ENCODE measurements around the gene GNAZ. TPM values are rescaled to one million over a fixed set of nuclear protein-coding genes. Genes with fewer than 3 reads are reported as not detected.

GNAZ gene
- total and polyA plus RNA-seq, 9 donors, result 3.0 to 4.8 (median 3.7) TPM

DNA sequence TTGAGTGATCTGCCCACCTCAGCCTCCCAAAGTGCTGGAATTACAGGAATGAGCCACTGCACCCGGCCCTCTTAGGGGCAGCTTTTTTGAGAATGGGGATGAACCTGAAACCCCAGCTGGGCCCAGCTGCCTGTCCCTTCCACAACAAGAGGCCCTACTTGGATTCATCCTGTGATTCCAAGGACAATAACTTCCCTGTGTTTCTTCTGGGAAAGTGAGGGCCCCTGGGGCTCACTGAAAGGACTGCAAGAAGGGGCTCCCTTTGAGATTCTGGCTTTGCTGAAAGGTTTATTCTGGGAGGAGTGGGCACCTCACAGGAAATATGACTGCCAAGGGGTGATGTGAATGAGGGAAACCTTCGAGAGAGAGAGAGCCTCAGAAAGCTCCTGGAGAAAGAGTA, 12.3 kb upstream of the GNAZ start:
- no peak overlapping the region for H3K4me3 ChIP-seq (ENCODE audit: low read length)
- H3K36me3 ChIP-seq (ENCODE audit: control insufficient read depth, insufficient read depth, low read length), result no peaks in the 10 kb centered on the region
- 33% methylated on average over 1 of the region's 2 CpGs for WGBS (ENCODE audit: insufficient coverage)
- no peak overlapping the region for H3K27ac ChIP-seq (ENCODE audit: low read length)
- no peaks in the 10 kb centered on the region for H3K4me1 ChIP-seq (ENCODE audit: control insufficient read depth, insufficient read depth, low read length)
- no peak for DNase-seq
- H3K27me3 ChIP-seq (ENCODE audit: control insufficient read depth, insufficient read depth, low read length), result peaks cover 5% of the 10 kb centered on the region
- peaks cover 10% of the 10 kb centered on the region for H3K9me3 ChIP-seq (replicated peaks; ENCODE audit: control insufficient read depth, low read depth, low read length)

- DNase-seq, result no peak
- no peaks in the 10 kb centered on the region for H3K4me1 ChIP-seq (ENCODE audit: control insufficient read depth, insufficient read depth, low read length)
- H3K9me3 ChIP-seq (replicated peaks; ENCODE audit: control insufficient read depth, low read depth, low read length), result peaks cover 10% of the 10 kb centered on the region
- peaks cover 5% of the 10 kb centered on the region for H3K27me3 ChIP-seq (ENCODE audit: control insufficient read depth, insufficient read depth, low read length)
- no peak overlapping the region for H3K27ac ChIP-seq (ENCODE audit: low read length)
- no peaks in the 10 kb centered on the region for H3K36me3 ChIP-seq (ENCODE audit: control insufficient read depth, insufficient read depth, low read length)
- H3K4me3 ChIP-seq (ENCODE audit: low read length), result no peak overlapping the region
- WGBS (ENCODE audit: insufficient coverage), result 100% methylated on average over 1 of the region's 9 CpGs
Measured at GRCh38 chr22:23058481-23059283, 11.6 kb upstream of the GNAZ start.

DNA sequence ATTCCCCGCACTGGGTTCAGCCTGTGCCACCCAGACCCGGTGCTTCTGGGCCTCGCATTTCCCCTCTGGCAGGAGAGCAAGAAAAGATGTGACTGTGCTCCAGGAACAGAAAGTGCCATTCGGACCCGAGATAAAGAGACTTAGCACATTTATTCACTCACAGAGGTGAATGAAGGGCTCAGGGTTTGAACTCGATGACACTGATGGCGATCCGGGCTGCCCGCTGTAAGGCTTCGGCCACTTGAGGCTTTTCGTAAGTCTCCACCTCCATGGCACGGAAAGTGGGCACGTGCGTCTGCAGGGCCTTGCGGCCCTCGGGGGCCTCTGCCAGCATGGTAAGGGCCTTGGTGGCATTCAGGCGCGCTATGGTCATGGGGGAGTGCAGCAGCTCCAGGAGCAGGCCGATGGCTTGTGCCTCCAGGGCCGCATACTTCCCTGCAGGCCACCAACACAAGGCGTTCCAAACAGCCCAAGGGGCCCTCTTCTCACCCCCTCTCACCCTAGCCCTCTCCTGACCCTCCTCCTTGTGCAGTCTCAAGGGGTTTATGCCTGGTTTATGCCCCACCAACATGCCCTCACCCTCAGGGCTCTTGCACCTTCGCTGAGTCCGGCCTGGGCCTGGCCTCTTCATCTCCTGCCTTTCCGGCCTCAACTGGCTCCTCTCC, 10.9 kb upstream of the GNAZ start:
- DNase-seq, result no peak
- H3K4me3 ChIP-seq (ENCODE audit: low read length), result no peak overlapping the region
- no peaks in the 10 kb centered on the region for H3K36me3 ChIP-seq (ENCODE audit: control insufficient read depth, insufficient read depth, low read length)
- no peaks in the 10 kb centered on the region for H3K4me1 ChIP-seq (ENCODE audit: control insufficient read depth, insufficient read depth, low read length)
- H3K27ac ChIP-seq (ENCODE audit: low read length), result no peak overlapping the region
- peaks cover 10% of the 10 kb centered on the region for H3K9me3 ChIP-seq (replicated peaks; ENCODE audit: control insufficient read depth, low read depth, low read length)
- peaks cover 6% of the 10 kb centered on the region for H3K27me3 ChIP-seq (ENCODE audit: control insufficient read depth, insufficient read depth, low read length)
- 87% methylated on average over 23 of the region's 24 CpGs for WGBS (ENCODE audit: insufficient coverage)

GRCh38 chr22:23060612-23061400, 9.5 kb upstream of the GNAZ start:
- Histone ChIP-seq H3K36me3 (ENCODE audit: control insufficient read depth, insufficient read depth, low read length) (no peaks in the 10 kb centered on the region), H3K9me3 (replicated peaks; ENCODE audit: control insufficient read depth, low read depth, low read length) (peaks cover 8% of the 10 kb centered on the region), H3K4me3 (ENCODE audit: low read length) (no peak overlapping the region), H3K4me1 (ENCODE audit: control insufficient read depth, insufficient read depth, low read length) (no peaks in the 10 kb centered on the region), H3K27ac (ENCODE audit: low read length) (no peak overlapping the region), H3K27me3 (ENCODE audit: control insufficient read depth, insufficient read depth, low read length) (peaks cover 4% of the 10 kb centered on the region)
- no peak for DNase-seq
- 75% methylated on average over 4 of the region's 9 CpGs for WGBS (ENCODE audit: insufficient coverage)

DNA sequence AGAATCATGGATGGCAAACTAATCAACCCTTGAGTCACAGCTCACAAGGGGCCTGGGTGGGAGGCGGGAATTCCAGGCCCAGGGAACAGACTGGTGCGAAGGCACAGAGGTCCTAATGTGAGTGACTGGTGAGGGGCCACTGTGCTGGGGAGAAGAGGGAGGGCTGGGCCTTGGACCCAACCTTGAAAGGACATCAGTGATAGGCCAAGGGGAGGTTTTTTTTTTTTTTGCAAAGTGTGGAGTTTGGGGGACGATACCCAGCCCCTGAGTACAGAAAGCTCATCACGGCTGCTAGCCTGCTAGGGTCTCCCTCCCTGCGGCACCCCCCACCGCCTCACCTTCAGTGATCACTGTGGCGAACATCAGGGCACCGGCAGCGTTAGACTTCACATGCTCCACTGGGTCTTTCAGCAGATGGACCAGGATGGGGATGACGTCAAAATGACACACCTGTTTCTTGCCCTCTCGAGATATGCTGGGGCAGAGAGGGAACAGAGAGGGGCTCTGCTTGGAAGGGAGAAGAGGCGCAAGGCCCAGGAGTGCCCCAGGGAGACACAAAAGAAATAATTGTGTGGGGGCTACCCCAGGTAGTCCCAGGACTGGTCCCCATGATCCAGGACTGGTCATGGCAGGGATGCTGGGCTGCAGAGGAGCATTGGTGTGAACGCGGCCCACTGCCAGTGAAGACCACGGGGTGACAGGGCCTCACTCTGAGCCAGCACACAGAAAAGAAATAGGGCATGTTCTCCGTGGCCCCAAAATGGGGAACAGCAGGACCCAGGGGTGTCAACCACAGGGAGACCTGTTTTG, 8.6 kb upstream of the GNAZ start:
- Histone ChIP-seq H3K27ac (ENCODE audit: low read length) (no peak overlapping the region), H3K4me1 (ENCODE audit: control insufficient read depth, insufficient read depth, low read length) (no peaks in the 10 kb centered on the region), H3K27me3 (ENCODE audit: control insufficient read depth, insufficient read depth, low read length) (peaks cover 8% of the 10 kb centered on the region), H3K9me3 (replicated peaks; ENCODE audit: control insufficient read depth, low read depth, low read length) (peaks cover 6% of the 10 kb centered on the region), H3K36me3 (ENCODE audit: control insufficient read depth, insufficient read depth, low read length) (no peaks in the 10 kb centered on the region), H3K4me3 (ENCODE audit: low read length) (no peak overlapping the region)
- DNase-seq, result no peak
- 84% methylated on average over 15 of the region's 16 CpGs for WGBS (ENCODE audit: insufficient coverage)

- H3K4me1 ChIP-seq (ENCODE audit: control insufficient read depth, insufficient read depth, low read length), result no peaks in the 10 kb centered on the region
- DNase-seq, result no peak
- peaks cover 10% of the 10 kb centered on the region for H3K27me3 ChIP-seq (ENCODE audit: control insufficient read depth, insufficient read depth, low read length)
- no peaks in the 10 kb centered on the region for H3K9me3 ChIP-seq (replicated peaks; ENCODE audit: control insufficient read depth, low read depth, low read length)
- no peak overlapping the region for H3K27ac ChIP-seq (ENCODE audit: low read length)
- no peak overlapping the region for H3K4me3 ChIP-seq (ENCODE audit: low read length)
- 91% methylated on average over 9 of the region's 12 CpGs for WGBS (ENCODE audit: insufficient coverage)
- no peaks in the 10 kb centered on the region for H3K36me3 ChIP-seq (ENCODE audit: control insufficient read depth, insufficient read depth, low read length)
Measured at GRCh38 chr22:23062616-23063538, 7.4 kb upstream of the GNAZ start.

DNA sequence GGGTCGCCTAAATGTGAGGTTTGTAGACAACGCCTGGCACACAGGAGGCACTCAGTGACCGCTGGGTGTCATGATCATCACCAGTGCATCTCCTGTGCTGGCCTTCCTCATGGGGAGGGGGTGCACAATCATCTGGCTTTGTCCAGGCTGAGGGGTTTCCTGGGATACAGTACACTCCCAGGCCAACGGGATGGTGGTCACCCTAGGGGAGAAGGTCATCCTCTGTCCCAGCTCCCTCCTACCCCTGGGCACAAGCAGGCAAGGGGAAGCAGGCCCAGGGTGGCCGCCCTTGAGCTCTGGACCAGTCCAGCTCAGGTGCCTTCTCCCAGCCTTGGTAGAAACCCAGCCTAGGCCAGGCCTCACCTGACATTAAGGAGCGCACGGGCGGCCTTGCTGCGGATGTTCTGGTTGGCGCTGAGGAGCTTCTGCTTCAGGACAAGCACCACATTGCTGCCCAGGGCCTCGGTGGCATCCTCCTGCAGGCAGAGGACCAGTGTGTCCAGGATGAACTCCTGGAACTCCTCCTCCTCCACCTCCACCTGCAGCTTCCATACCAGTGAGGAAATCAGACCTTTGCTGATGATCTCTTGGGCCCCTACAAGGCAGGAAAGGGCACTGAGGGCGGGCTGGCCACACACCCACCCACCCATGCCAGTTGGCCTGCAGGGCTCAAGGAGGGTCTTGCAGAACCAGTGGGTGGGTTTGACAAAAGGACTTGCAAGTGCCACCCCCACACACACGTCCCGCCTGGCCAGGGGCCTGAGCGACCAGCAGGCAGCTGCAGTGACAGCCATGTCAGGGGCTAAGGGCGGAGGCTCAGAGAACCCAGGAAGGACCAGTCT, 6.6 kb upstream of the GNAZ start:
- Histone ChIP-seq H3K36me3 (ENCODE audit: control insufficient read depth, insufficient read depth, low read length) (no peaks in the 10 kb centered on the region), H3K27me3 (ENCODE audit: control insufficient read depth, insufficient read depth, low read length) (peaks cover 18% of the 10 kb centered on the region), H3K4me1 (ENCODE audit: control insufficient read depth, insufficient read depth, low read length) (no peaks in the 10 kb centered on the region), H3K27ac (ENCODE audit: low read length) (no peak overlapping the region), H3K9me3 (replicated peaks; ENCODE audit: control insufficient read depth, low read depth, low read length) (no peaks in the 10 kb centered on the region), H3K4me3 (ENCODE audit: low read length) (no peak overlapping the region)
- no peak for DNase-seq
- WGBS (ENCODE audit: insufficient coverage), result 90% methylated on average over 15 of the region's 16 CpGs

DNA sequence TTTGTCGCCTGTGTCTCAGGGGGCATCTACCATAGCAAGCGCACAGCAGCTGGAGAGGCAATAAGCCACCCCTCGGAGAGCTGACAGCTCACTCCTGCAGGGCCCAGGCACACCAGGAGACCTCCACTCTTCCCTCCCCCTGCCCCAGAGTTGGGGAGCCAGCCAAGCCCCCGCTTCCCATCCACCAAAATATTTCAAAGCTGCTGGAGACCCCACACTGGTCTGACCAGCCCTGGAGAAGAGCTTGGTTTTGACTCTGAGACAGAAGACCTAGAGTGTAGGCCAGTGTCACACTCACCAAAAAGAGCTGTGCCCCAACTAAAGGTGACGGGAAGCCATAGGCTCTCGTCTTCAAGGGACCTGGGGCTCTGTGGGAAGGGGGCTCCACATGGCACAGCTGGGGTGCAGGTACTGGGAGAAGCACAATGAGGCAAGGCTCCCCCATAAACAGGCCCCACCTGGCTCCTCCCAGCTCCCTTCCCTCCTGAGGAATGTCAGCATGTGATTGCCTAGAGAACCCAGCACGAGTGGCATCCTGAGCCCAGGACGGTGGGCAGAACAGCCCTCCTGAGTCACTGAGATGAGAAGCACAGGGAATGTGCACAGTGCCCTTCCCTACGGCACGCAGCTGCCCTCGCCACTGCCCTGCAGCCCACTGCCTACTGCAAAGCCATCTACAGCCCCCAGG, 5.8 kb upstream of the GNAZ start:
- Histone ChIP-seq H3K4me1 (ENCODE audit: control insufficient read depth, insufficient read depth, low read length) (peaks cover 5% of the 10 kb centered on the region), H3K4me3 (ENCODE audit: low read length) (no peak overlapping the region), H3K36me3 (ENCODE audit: control insufficient read depth, insufficient read depth, low read length) (no peaks in the 10 kb centered on the region), H3K27ac (ENCODE audit: low read length) (no peak overlapping the region), H3K27me3 (ENCODE audit: control insufficient read depth, insufficient read depth, low read length) (peaks cover 25% of the 10 kb centered on the region), H3K9me3 (replicated peaks; ENCODE audit: control insufficient read depth, low read depth, low read length) (no peaks in the 10 kb centered on the region)
- 45% methylated on average over 5 of the region's 11 CpGs for WGBS (ENCODE audit: insufficient coverage)
- no peak for DNase-seq
